Stimulated activated CD8-positive, alpha-beta memory T cell treated with anti-CD3 and anti-CD28 coated beads, Interleukin-12 subunit alpha, Interleukin-12 subunit beta, amount 100 ng/mL, for 24 hours (primary cell): ENCODE results near the gene USH2A.

ENCODE experiments used
- DNase-seq: peaks from one replicate; pipeline ENCODE4 v3.0.0-alpha.2; 2020; ENCODE audit errors: extremely low read depth

USH2A gene

DNA sequence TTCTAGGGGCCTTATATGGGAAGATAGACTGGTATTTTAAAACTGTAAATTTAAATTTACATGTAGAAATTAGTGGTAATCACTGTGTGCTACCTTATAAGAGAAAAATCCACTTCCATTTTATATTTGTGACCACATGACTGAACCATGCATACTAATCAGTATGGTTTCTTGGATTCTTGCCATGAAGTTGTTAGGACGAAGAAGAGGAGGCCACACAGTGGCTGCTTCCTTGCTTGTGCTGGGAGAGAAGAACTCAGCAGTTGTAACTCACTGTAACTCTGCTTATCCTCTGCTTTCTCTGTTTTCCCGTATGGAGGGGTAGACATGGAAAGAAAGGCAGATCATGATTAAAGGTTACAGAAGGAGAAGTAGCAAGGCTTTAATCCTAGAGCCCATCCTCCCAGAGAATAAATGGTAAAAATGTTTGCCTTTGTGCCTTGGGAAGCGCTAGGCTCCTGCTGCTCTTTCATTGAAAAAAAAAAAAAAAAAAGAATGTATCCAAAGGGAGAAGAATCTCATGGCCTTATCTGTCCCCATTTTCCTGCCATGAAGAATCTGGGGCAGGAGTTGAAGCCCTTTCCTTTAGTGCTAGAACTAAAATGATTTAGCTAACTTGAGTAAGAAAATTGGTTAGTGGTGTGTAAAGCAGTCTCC lies 823.7 kb downstream of the USH2A start:
- no peak for DNase-seq

DNA sequence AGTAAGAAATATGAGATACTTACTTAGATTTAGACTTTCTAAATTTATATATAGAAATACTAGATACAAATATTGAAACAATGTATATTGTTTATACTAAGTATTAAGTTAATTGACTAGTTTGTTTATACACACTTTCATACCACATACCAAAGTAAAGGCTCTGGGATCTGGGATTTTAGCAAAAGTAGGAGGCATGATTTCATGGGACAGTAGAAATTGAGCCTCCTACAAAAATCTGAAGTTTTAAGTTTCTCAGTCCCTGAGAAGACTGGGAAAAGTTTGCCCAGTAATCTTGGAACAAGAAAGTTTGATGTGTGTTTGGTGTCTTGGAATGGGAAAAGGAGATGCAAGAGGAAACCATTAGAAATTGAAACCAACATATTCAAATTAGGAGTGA lies 825.3 kb downstream of the USH2A start:
- DNase-seq, result no peak

GRCh38 chr1:215595231-215595630 lies 828.0 kb downstream of the USH2A start:
- no peak for DNase-seq

DNA sequence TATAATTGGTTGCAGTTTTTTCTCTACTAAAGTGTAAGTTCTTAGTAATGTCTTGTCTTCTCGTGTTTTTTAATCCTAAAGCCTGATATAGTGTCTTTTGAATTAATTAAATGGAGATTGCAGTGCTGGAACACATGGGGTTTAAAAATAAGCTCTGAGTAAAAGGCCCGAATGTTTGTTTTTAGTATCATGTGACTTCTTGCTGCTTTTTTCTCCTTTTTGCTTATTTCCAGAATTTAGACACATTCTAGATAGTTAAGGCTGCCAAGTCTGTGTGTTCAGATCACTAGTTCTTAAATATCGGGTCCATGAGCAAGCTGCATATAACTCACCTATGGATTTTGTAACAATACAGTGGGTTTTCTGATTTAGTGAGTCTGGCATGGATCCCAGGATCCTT lies 828.6 kb downstream of the USH2A start:
- DNase-seq, result no peak

GRCh38 chr1:215590779-215591491 lies 832.3 kb downstream of the USH2A start:
- no peak for DNase-seq

DNA sequence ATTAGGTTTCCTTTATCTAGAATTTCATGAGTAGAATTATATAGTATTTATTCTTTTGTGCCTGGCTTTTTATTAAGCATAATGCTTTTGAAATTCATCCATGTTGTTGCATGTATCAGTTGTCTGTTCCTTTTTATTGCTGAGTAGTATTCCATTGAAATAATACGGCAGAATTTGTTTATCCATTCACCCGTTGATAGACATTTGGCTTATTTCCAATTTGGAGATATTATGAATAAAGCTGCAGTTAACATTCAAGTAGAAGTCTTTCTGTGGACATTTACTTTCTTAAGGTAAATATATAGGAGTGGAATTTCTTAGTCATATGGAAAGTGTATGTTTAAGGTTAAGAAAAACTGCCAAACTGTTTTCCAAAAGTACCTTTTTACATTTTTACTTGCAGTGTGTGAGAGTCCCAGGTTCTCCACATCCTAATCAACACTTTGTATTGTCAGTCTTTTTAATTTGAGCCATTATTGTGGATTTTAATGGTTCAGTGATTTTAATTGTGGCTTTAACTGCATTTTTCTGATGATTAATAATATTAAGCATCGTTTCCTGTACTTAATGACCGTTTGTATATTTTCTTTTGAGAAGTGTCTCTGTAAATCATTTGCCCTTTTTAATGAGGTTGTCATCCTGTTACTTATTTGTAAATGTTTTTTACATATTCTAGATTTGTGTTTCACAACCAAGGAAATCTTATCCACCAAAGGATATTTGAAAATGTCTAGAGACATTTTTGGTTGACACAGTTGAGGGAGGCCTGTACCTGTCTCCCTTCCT lies 833.4 kb downstream of the USH2A start:
- DNase-seq, result no peak

- no peak for DNase-seq
Observed at GRCh38 chr1:215584389-215584788, 838.9 kb downstream of the USH2A start.

- no peak for DNase-seq
Observed at GRCh38 chr1:215583185-215583749, 840.0 kb downstream of the USH2A start.

- no peak for DNase-seq
Observed at GRCh38 chr1:215581896-215582295, 841.4 kb downstream of the USH2A start.
